Neutrophil (primary cell): ENCODE results near the gene TCFL5.

Source experiments
- H3K27ac ChIP-seq: fragments of 200-600 bp; sonication (generic); 2 replicates; pipeline ENCODE4 v1.5.1; 2016; ENCODE audit warnings: mild to moderate bottlenecking, moderate library complexity
- H3K27me3 ChIP-seq: fragments of 200-600 bp; sonication (generic); 2 replicates; pipeline ENCODE4 v1.6.0; 2016; ENCODE audit warnings: mild to moderate bottlenecking
- H3K36me3 ChIP-seq: fragments of 200-600 bp; sonication (generic); 2 replicates; pipeline ENCODE4 v1.5.1; 2017
- H3K4me1 ChIP-seq, 2 experiments: fragments of 200-600 bp in 1 of 2; sonication (generic) in 1 of 2; 1 replicate in 1 of 2; 2 replicates in 1 of 2; pipeline versions ENCODE4 v1.5.1 to v1.6.1; 2013 to 2016; ENCODE audit warnings: low read depth in 1 of 2, low read length in 1 of 2, mild to moderate bottlenecking in 1 of 2, moderate library complexity in 1 of 2; ENCODE audit not compliant: control insufficient read depth in 1 of 2, insufficient read depth in 1 of 2
- H3K4me3 ChIP-seq, 2 experiments: fragments of 200-600 bp in 1 of 2; sonication (generic) in 1 of 2; 1 replicate in 1 of 2; 2 replicates in 1 of 2; pipeline ENCODE4 v1.5.1; 2013 to 2016; ENCODE audit warnings: low read depth in 1 of 2, low read length in 1 of 2, mild to moderate bottlenecking in 1 of 2, moderate library complexity in 1 of 2
- H3K9me3 ChIP-seq: fragments of 200-600 bp; sonication (generic); 2 replicates; pipeline ENCODE4 v1.5.1; 2016
- CTCF ChIP-seq: fragments of 200-600 bp; sonication (generic); IDR thresholded peaks from 2 replicates; pipeline ENCODE4 v1.5.1; 2016; ENCODE audit warnings: antibody characterized with exemption

Gene TCFL5

GRCh38 chr20:62886709-62887058 is 25.1 kb upstream of the TCFL5 start:
- no peaks in the 10 kb centered on the region for H3K27me3 ChIP-seq
- peaks cover 82% of the 10 kb centered on the region for H3K36me3 ChIP-seq
- no peaks in the 10 kb centered on the region for H3K4me1 ChIP-seq
- H3K9me3 ChIP-seq = no peaks in the 10 kb centered on the region
- TF ChIP-seq CTCF = no peak
- H3K4me3 ChIP-seq = no peak overlapping the region
- H3K27ac ChIP-seq = no peak overlapping the region

DNA sequence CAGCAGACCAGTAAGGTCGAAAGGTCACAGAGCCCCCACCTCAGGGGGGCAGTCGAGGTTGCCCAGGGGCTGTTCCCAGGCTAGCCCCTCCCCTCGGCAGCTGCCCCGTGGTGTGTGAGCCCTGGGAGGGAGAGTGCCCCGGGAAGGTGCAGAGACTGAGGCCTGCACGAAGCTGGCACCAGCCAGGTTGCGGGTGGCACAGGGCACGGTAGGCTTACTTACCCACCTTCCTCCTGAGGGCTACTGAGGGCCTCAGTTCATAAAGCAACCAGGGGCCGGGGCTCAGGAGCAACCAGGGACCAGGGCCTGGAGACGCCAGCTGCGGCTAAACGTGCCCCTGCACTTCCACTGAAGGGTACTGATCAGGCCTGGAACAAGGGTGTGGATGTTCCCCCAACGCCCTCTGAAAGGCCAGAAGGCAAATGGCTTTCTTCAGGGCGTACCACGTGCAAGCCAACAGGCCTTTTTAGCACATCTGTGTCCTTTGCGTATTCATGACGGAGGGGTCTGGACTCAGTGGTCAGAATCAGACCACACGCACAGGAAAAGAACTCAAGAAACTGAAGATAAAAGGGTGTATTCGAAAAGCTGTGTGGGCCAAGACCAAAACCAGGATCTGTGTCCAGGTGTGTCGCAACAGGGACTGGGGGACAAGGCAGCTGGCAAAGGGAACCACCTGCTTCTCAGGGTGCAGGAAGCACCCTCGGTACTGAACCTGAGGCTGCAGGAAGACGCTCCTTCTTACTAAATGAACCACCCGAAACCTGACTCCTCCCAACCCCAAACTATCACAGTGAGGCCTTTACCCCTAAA is 24.5 kb upstream of the TCFL5 start:
- Histone ChIP-seq H3K27me3 (no peaks in the 10 kb centered on the region), H3K4me1 (no peaks in the 10 kb centered on the region), H3K9me3 (no peaks in the 10 kb centered on the region), H3K36me3 (peaks cover 82% of the 10 kb centered on the region), H3K27ac (no peak overlapping the region), H3K4me3 (no peak overlapping the region)
- TF ChIP-seq CTCF = no peak

- peaks cover 82% of the 10 kb centered on the region for H3K36me3 ChIP-seq
- no peaks in the 10 kb centered on the region for H3K27me3 ChIP-seq
- no peaks in the 10 kb centered on the region for H3K4me1 ChIP-seq
- H3K9me3 ChIP-seq = no peaks in the 10 kb centered on the region
- no peak overlapping the region for H3K4me3 ChIP-seq
- H3K27ac ChIP-seq = no peak overlapping the region
- no peak for TF ChIP-seq CTCF
Observed at GRCh38 chr20:62885046-62885895, 23.6 kb upstream of the TCFL5 start.

- H3K27ac ChIP-seq = no peak overlapping the region
- H3K4me1 ChIP-seq = no peaks in the 10 kb centered on the region
- peaks cover 2% of the 10 kb centered on the region for H3K27me3 ChIP-seq
- H3K36me3 ChIP-seq = peaks cover 82% of the 10 kb centered on the region
- H3K9me3 ChIP-seq = no peaks in the 10 kb centered on the region
- H3K4me3 ChIP-seq = no peak overlapping the region
- no peak for TF ChIP-seq CTCF
Observed at GRCh38 chr20:62884556-62884955, 22.9 kb upstream of the TCFL5 start.

DNA sequence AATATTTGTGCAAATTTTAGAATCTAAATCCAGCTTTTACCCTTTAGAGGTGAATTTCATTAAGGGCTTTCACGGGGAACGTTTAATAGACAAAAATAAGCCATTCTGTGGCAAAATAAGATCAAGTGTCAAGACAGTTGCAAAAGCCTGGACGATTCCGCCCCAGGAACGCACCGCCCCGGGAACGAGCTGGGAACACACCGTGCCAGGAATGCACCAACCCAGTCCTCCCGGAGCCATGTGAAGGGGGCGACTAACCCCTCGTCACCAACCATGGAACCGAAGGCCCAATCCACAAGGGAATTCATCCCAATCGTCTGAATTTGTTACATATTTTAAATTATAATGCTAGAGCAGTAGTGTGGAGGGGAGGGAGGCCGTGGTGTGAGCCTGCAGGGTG is 20.8 kb upstream of the TCFL5 start:
- peaks cover 19% of the 10 kb centered on the region for H3K27me3 ChIP-seq
- TF ChIP-seq CTCF = no peak
- no peak overlapping the region for H3K27ac ChIP-seq
- H3K4me1 ChIP-seq = no peaks in the 10 kb centered on the region
- H3K9me3 ChIP-seq = no peaks in the 10 kb centered on the region
- peaks cover 67% of the 10 kb centered on the region for H3K36me3 ChIP-seq
- no peak overlapping the region for H3K4me3 ChIP-seq
